GM18507 (cell line): Measurements from ENCODE around the gene SLC2A9.
"Not testable (repeated sequence)": the region's sequence is repeated elsewhere in the genome, so short reads cannot be mapped to it uniquely, and the experiment has no call there.

ENCODE experiments used
- DNase-seq: peaks from one replicate; pipeline ENCODE4 v3.0.0; 2011; ENCODE audit warnings: low read depth; ENCODE audit not compliant: insufficient read length; ENCODE audit errors: extremely low spot score
- FAIRE-seq: peaks from 2 replicates; lab custom pipeline; 2011; peaks lifted over from hg19 to GRCh38; lab: Jason Lieb, UNC

The SLC2A9 gene

DNA sequence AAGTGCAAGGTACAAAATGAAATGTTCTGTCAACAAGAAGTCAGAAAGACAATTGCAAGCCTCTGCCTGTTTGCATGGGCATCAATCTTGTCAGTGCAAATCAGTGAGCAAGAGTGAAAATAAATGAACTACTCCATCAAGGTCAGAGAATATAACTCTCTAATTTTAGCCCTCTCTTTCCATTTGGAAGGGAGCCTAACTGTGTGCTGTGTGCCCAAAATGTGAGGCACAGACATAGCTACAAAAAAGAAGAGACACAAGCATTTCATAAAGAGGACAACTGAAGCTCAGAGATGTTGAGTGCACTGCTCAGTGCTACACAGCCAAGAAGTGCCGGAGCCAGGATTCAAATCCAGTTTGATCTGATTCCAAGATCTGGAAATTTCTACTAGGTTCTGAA, 114.3 kb downstream of the SLC2A9 start:
- DNase-seq, result no peak
- no peak for FAIRE-seq

DNA sequence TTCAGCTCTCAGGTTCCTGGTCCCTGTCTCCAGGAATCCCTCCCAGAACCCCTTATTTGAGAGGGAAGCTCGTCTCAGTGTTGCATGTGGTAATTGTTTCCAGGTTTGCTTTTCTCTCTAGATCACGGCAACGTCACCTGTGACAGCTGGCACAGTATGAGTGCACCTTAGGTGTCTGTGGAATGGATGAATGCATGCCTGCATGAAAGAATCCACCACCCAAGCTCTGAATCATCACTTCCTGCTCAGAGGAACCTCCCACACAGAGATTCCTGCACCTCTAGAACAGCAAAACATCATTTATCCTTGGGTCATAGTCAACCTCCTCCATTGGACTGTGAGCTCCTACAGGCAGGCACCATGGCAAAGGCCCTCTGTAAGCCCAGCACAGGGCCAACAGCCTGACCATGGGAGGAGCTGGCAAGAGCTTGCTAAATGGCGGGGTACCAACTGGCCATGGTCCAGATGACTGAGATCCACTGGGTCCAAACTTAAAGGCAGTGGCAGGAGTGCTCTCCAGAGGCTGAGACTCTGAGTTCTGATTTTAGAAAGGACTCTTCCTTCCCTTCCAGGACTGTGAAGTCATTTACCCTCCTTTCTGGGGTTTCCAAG, 116.2 kb downstream of the SLC2A9 start:
- DNase-seq (no peak), FAIRE-seq (no peak)

DNA sequence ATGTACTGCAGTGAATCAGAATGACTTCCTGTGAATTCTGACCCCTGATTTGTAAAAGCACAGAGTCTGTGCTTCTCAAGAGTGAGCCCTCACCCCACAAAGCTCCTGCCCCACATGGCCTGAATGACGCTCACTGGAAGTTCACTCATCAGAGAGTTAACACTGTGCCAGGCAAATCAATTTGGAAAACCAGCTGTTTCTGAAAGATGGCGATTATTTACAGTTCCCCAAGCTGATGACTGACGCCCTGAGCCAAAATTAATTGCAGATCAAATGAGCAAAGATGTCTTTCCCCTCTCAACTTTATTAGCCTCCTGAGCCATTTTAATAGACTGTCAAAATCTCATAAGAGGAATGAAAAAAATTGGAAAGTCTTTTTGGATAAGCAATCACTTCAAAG, 118.0 kb downstream of the SLC2A9 start:
- FAIRE-seq, result no peak

DNA sequence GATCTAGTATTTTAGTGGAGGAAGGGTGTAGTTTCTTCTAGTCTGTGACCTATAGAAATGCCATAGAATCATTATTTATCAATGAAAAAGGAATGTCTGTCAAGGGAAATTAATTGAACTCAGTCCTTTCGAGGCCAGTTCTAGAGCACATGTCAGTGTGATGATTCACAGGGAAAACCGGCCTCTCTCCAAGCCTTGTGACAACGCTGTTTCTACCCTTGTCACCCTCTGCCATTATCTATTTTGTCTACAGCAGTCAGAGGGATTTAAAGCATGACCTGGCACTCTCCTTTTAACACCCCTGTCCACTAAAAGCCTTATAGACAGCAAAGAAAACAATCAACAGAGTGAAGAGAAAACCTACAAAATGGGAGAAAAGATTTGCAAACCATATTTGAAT, 120.0 kb downstream of the SLC2A9 start:
- no peak for FAIRE-seq
- no peak for DNase-seq

More for the DNA sequence above, 118.0 kb downstream of the SLC2A9 start:
- no peak for DNase-seq

DNA sequence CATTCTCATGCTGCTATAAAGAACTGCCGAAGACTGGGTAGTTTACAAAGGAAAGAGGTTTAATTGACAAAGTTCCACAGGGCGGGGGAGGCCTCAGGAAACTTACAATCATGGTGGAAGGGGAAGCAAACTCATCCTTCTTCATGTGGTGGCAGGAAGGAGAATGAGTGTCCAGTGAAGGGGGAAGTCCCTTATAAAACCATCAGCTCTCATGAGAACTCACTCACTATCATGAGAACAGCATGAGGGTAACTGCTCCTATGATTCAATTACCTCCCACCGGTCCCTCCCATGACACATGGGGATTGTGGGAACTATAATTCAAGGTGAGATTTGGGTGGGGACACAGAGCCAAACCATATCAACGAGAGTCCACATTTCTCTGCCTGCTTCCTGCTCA, 120.7 kb downstream of the SLC2A9 start:
- not testable (repeated sequence) for DNase-seq, FAIRE-seq

DNA sequence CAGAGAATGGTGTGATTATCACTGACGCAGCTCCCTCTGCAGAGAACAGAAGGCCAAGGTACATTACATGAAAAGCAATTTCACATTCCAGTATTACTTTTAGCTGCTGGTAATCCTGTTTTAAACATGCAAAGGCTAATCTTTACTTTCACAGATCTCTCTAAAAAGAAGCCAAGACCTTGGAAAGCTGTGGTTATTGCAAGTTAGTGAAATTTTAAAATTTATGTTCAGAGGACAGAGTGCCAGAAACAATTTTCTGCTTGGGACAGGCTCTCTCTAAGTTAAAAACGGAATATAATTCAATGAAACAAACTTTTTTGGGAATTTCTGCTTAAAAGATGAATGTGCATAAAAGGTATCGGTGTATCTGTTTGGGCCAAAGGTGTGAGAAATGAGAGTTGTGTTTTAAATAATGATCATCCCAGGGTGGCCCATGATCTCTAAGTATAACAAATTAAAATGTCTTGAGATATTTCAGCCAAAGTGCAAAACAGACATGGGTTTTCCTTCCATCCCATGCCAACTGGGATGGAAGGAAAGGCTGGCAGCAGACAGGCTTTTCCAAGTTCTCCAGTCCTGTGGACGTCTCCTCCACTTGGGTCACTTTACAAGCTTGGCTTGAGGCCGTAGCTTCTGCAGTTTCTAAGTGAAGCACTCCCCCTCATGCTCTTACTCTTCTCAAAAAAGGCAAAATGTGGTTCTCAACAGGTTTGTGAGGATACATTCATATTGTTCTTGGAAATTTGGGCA, 121.8 kb downstream of the SLC2A9 start:
- FAIRE-seq, result no peak
- DNase-seq, result no peak

DNA sequence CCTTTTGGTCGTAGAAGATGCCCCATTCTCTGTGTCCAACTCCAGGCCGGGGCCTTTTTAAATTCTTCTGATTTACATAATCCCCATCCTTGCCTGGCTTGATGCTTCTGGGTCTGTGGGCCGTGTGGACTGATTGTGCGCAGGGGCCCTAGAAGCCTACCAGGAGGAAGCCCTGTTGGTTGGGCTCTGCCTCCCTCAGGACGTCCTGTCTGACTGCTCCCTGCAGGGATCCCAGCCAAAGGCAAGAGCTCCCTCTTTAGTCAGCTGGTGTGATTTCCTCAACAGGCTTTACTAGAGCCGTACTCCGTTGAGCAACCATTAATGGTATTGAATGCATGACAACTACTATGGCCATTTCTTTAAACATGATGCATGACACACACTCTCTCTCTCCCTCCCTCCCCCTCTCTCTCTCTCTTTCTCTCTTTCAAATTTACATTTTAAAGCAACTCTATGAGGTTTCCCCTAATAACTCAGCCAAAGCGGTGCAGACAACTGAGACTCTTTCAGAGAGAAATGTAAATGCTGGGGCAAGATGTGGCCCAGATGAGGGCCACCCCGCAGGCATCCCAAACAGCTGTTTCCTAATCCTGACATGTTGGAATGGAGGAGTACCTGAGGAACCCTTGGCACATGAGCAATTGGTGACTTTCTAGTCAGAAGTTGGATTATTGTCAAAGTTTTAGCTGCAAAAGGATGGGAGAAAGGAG, 122.5 kb downstream of the SLC2A9 start:
- FAIRE-seq (no peak), DNase-seq (no peak)

DNA sequence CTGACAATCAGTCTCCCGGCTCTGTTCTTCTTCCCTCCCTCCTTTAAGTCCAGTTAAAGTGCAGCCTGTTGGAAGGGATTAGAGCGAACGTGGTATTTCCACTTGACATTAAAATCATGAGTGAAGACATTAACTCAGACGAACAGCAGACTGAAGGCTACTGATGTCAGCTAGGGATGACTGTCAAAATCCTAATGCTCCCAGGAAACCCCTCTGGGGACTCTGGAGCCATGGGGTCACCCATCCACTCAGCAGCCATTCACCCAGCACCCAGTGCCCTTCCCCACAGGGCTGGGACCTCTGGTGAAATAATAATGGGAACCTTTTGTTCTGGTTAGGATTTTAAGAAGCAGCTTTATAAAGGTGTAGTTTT, 126.0 kb downstream of the SLC2A9 start:
- no peak for DNase-seq
- FAIRE-seq, result no peak

DNA sequence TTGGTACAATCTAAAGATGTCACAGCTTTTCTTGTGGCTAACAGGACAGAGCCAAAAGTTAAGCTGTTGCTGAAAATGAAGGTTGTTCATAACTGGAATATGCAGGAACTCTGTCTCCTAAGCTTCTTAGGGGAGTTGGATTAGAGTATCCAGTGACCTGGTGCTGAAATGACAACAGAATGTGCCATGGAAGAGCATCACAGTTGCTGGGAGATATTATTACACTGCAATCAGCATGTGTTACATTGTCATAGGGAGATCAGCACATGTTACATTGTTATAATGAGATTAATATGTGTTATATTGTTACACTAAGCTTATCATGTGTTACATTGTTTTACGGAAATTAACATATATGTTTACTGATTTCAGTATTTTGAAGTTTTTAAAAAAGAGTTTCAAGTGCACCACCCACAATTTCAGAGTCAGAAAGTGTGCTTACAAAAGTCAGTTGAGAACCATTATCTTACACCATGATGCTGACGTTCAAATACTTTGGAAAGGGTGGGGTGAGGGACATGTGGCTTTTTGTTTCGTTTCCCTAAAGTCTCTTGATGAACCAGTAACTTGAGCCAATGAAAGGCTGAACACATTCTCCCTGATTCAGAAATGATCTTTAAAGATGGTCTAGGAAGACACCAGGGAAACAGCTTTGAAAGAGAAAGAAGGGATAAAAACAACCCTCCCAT, 126.5 kb downstream of the SLC2A9 start:
- peak; percentile 36 for FAIRE-seq

DNA sequence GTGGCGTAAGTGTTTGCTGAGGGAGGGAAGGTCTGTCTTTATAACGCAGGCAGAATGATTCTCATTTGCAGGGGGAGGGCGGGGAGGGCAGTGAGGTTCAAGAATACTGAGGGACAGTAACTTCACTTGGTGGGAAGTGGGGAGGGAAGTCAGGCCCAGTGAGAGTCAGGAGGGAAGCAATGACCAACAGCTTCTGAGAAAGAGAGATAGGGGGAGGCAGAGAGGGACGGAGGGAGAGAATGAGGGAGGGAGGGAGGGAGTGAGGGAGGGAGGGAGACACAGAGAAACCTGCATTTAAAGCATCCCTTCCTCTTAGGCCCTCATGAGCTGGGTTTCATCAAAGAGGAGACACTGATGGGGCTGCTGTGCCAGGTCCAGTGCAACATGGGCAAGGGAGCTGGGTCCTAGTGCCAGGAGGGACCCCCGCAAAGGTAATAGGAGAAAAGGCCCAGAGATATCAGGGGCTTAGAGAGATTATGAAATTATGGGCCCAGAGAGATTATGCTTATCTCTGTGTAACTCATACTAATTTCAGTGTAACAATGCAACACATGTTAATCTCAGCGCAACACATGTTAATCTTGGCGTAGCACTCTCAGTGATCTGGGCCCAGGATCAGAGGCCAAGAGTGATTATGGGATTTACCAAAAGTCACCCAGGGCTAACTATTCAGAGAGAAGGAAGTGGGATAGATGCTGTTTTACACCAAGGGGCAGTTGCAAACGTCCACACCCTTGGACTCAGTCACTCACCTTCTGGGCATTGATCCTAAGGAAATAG, 127.8 kb downstream of the SLC2A9 start:
- FAIRE-seq, result no peak
- no peak for DNase-seq

More for the DNA sequence above, 126.5 kb downstream of the SLC2A9 start:
- no peak for DNase-seq

DNA sequence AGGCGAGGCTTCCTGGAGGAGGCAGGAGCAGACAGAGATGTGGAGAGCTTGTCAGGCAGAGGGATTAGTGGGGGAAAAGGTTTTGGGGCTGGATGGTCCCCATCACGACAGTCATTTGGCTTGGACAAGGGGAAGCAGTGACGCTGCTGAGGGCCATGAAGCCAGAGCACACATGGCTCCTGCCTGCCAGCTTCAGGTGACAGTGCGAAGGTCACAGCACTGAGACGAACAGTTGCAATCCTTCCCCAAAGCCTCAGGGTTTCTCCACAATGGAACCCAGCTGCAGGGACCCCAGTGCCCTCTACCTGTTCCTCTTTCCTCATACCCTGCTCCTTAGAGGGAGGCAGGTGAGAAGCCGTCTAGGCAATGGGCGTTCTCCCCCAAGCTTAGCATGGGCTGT, 129.6 kb downstream of the SLC2A9 start:
- FAIRE-seq (no peak), DNase-seq (no peak)

DNA sequence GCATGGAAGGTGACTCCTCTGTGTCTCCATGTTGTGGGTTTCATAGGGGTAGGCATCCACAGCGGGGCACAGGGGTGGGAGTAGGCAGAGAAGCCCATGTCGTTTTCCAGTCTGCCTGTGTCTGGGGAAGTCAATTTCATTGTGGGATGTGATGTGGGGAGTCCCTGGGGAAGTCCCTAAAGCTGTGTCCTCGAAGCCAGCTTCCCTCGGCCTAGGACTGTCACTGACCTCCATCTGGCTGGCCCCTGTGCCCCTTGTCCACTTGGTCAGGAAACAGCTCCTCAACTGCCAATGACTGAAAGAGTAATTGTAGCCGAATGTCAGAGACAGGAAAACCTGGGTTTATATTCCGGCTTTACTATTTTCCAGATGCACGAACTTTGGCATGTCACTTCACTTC, 130.2 kb downstream of the SLC2A9 start:
- DNase-seq (no peak), FAIRE-seq (no peak)

DNA sequence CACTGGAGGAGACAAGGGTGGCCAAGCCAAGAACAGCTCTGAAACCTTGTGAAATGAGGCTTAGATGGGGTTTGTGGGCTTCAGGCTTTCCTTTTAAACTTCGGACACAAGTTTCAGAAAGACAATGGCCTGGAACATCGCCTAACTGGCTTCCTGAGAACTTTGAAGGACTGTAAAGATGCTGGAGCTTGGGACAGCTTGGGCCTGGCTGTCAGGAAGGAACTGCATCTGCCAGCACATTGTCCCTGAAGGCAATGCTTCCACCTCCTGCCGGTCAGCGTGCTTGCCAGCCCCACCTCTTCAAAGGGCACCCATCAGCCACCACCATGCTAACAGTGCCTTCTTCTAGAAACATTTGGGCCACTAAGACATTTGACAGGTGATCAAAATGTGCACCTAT, 132.0 kb downstream of the SLC2A9 start:
- DNase-seq, result no peak
- no peak for FAIRE-seq

DNA sequence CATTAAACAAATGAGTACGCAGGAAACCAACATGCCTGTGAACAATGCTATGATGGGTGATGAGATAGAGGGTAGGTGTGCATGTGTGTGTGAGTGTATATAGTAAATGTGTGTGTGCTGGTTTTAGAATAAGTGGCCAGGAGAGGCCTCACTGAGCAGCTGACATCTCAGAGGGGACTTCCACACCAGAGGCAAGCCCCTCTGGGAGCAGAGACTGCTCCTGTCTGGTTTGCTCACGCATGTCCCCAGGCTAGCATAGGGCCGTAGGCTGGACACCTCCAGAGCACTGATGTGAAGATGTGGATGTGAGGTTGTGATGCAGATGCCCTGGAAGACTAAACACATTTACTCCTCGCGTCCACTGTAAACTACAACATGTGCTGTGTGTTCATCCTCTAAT, 135.3 kb downstream of the SLC2A9 start:
- DNase-seq (no peak), FAIRE-seq (no peak)

DNA sequence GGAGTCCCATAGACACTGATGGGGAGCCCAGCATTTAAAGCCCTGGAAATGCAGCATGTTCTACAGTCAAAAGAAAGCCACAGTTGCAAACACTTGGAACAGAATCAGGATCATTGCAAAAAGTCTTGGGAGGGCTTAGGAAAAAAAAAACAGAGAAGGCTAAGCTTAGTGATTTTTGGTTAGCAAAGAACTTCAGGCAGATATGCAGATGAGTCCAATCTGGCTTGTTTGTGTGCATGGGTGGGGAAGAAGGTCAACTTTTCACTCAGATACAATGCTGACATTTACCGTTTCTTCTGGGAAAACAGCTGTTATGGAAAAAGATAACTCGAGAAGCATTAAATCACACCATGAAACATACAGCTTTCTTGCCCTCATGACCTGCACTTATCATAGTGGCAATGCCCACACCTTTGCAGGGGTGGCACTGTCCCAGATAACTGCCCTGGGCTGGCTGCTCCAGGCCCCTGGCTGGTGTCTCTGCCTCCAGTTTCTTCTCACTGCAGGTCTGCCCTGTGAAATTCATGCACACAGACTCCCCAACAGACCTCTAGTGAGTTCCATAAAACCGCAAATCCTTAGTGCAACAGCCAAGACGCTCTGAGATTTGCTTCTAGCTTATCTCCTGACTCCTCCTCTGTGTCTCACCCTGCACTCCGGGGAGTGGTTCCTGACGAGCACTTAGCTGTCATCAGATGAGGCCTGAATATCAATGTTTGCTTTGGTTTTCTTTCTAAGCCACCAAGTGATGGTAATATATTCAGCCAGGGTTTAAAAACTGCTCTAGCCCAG, 140.7 kb downstream of the SLC2A9 start:
- DNase-seq (no peak), FAIRE-seq (no peak)

DNA sequence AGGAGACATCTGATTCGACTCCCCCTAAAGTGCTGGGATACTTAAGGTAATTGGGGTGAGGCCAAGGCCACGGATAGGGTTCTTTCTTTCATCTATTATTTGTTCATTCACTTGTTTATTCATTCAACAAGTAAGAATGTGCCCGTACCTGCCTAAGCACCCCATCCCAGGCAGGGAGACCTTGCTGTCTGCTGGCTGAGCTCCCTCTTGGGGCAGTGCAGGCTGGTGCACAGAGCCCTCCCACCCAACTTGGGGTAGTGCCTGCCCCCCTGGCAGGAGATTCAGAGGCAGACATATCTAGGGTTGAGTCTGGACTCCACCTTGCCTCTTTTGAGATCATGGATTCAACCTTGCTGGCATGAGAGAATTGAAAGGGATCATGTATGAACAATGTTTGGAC, 144.2 kb downstream of the SLC2A9 start:
- DNase-seq (no peak), FAIRE-seq (no peak)

DNA sequence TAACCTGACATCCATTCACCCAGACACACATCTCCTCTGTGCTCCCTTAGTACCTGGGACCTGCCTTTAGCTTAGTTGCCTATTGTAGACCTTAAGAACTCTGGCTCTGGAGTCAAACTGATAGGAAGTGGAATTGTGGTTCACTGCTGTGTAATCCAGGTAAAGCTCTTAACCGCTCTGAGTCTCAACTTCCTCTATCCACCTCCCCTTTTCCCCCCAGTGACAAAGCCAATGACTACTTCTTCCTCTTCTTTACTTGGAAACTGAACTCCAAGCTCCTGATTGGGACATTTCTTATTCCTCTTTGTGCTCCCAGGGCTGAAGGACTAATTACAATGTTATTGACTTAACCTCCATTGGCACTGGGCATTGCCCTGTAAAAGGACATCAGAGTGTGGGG, 145.8 kb downstream of the SLC2A9 start:
- DNase-seq (no peak), FAIRE-seq (no peak)

DNA sequence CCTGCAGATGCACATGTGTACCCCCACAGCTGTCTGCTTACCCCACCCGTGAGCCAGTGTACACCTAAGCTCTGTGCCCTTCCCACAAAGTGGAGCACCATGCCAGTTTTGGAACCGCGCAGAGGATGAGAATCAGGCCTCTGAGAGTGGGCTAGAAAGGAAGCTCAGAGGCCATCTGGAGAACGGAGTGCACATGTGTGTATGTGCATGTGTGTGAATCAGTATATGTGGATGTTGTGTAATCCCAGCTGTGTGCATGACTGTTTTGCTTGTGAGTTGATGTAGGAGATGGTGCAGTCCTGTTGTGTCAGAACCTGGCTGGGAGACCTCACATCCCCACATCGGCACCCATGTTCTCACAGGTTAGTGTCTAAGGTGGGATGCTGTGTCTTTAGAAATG, 146.9 kb downstream of the SLC2A9 start:
- DNase-seq (no peak), FAIRE-seq (no peak)
